SKM-1 (cell line): ENCODE measurements around the gene JPT2.

Source experiments
- DNase-seq: peaks from one replicate; lab custom pipeline; 2025; ENCODE audit not compliant: unreplicated experiment; lab: John Stamatoyannopoulos, UW

JPT2 gene

DNA sequence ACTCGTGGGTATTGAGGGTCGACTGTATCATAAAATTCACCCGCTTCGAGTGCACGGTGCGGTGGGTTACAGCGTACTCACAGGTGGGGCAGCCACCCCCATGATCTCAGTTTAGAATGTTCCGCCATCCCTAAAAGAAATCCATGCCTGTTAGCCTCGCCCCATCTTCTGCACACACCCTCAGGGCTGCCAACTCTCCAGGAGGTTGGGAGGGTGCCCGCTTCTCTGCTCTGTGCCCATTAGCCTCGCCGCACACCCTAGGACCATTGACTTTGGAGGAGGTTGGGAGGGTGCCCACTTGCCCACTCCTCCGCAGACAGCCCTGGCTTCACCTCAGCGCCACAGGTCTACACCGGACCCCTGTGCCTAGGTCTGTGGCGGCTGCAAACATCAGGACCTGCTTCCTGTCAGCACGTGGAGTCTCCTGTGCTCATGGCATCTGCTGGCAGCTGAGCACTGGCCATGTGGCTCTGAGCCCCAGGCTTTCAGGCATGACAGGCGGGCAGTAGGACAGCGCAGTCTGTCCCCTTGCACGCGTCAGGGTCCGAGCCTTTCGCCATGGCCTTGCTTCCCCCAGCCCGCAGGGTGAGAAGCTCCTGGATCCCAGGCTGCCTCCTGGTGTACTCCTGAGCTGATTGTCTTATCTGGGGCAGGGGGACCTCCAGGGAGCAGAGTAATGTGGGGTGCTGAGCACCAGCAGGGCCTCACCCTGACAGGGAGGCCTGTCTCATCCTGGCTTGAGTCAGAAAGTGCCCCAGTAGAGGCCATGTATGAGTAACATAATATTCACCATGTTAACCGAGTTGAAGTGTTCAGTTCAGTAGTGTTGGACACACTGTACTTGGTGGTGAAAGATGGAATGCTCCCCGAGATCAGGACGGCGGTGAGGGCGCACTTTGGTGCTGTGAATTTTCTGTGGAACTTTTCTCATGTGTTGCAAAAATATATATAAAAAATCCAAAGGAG lies 71.4 kb downstream of the JPT2 start:
- DNase-seq = no peak
